ENCODE measurements around the gene SNAP47. TPM values are rescaled to one million over a fixed set of nuclear protein-coding genes. Genes with fewer than 3 reads are reported as not detected.
A peak's percentile ranks its signal among the peaks of the same experiment; 100 is the strongest.

The SNAP47 gene
- total and polyA plus RNA-seq, 2 experiments from 2014 or later: 29.3 to 40.1 TPM

DNA sequence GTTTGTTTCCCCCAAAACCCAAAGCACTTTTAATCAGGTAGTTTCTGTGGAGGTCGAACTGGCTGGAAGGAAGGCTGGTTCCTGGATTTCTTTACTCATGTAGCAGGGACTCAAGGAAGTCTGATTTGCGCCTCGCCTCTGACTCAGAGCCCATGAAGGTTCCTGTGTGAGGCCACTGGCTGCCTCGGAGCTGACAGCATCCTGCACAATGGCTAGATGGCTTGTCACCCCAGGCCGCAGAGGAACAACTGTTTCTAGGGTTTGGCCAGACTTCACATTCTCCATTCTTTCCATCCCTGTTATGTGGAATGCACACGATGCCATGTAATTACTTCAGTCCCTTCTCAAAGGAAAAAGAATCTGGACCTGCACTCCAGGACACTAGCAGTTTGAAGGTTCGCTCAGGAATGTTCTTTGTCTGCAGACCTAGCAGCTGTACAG, 41.1 kb downstream of the SNAP47 start:
- peak overlapping the region; percentile 72 for H3K27ac ChIP-seq
- WGBS, 2 experiments (ENCODE audit: low coverage in 1 of 2, low lambda C conversion rate in 2 of 2, missing lambda C conversion rate in 2 of 2): 25 to 34% methylated on average over 7 of the region's 7 CpGs
- TF ChIP-seq EZH2 (IDR thresholded peaks at IDR 0.05; ENCODE audit: insufficient read depth, poor library complexity, severe bottlenecking) (no peak), EZH2phosphoT487 (IDR thresholded peaks at IDR 0.05; ENCODE audit: insufficient read depth, low read depth) (no peak)
- H3K9me3 ChIP-seq (ENCODE audit: low read depth): no peaks in the 10 kb centered on the region
- peak overlapping the region; percentile 67 for H3K4me2 ChIP-seq (ENCODE audit: unreplicated experiment)
- H4K20me1 ChIP-seq (ENCODE audit: insufficient read depth): no peaks in the 10 kb centered on the region
- peaks cover 38% of the 10 kb centered on the region for H3F3A ChIP-seq (ENCODE audit: insufficient read depth)
- peak overlapping the region; percentile 5; the same call in 1 of the 2 replicates for H3K9ac ChIP-seq
- no peaks in the 10 kb centered on the region for H3K36me3 ChIP-seq (ENCODE audit: low read depth)
- in situ Hi-C loops (cut with MboI): no loop called here
- H3K9me2 ChIP-seq (ENCODE audit: insufficient read depth): no peaks in the 10 kb centered on the region
- no peak overlapping the region for H3K4me3 ChIP-seq
- H3K4me1 ChIP-seq (ENCODE audit: insufficient read depth): peaks cover 39% of the 10 kb centered on the region
- H3K27me3 ChIP-seq (replicated peaks; ENCODE audit: insufficient read depth): no peaks in the 10 kb centered on the region
- no peaks in the 10 kb centered on the region for H3K79me2 ChIP-seq (ENCODE audit: insufficient read depth)
- no peak overlapping the region for H2AFZ ChIP-seq
- DNase-seq: peak; percentile 93

- H2AFZ ChIP-seq: no peak overlapping the region
- no peaks in the 10 kb centered on the region for H3K9me3 ChIP-seq (ENCODE audit: low read depth)
- H3K27ac ChIP-seq: no peak overlapping the region
- H3K4me1 ChIP-seq (ENCODE audit: insufficient read depth): peaks cover 39% of the 10 kb centered on the region
- H4K20me1 ChIP-seq (ENCODE audit: insufficient read depth): no peaks in the 10 kb centered on the region
- H3K27me3 ChIP-seq (replicated peaks; ENCODE audit: insufficient read depth): no peaks in the 10 kb centered on the region
- no peaks in the 10 kb centered on the region for H3K9me2 ChIP-seq (ENCODE audit: insufficient read depth)
- no peak overlapping the region for H3K4me3 ChIP-seq
- WGBS, 2 experiments (ENCODE audit: low coverage in 1 of 2, low lambda C conversion rate in 2 of 2, missing lambda C conversion rate in 2 of 2): 84 to 86% methylated on average over 11 of the region's 11 CpGs
- no peaks in the 10 kb centered on the region for H3K36me3 ChIP-seq (ENCODE audit: low read depth)
- peaks cover 38% of the 10 kb centered on the region for H3F3A ChIP-seq (ENCODE audit: insufficient read depth)
- TF ChIP-seq EZH2phosphoT487 (IDR thresholded peaks at IDR 0.05; ENCODE audit: insufficient read depth, low read depth) (no peak), EZH2 (IDR thresholded peaks at IDR 0.05; ENCODE audit: insufficient read depth, poor library complexity, severe bottlenecking) (no peak)
- DNase-seq: no peak
- H3K9ac ChIP-seq: no peak overlapping the region
- peak overlapping the region; percentile 67 for H3K4me2 ChIP-seq (ENCODE audit: unreplicated experiment)
- H3K79me2 ChIP-seq (ENCODE audit: insufficient read depth): no peaks in the 10 kb centered on the region
- in situ Hi-C loops (cut with MboI): no loop called here
These were observed 41.9 kb downstream of the SNAP47 start for GRCh38 chr1:227777156-227777555.

DNA sequence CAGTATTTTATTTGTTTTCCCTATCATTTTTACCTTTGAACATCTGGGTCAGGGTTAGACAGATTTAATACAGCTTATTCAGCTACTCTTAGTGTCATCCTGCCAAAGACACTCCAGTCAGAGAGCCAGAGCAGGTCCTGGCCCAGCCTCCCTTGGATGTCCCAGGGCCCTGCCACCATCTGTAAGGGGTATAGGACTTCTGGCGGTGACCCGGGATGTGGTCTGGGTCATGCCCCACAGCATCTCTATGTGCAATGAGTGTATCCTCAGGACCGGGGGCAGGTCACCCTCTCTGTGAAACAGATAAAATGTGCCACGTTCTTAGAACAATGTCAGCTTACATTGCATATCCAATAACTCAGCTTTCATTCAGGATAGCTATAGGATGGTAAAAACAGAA, 42.4 kb downstream of the SNAP47 start:
- H3F3A ChIP-seq (ENCODE audit: insufficient read depth): peaks cover 38% of the 10 kb centered on the region
- no peaks in the 10 kb centered on the region for H4K20me1 ChIP-seq (ENCODE audit: insufficient read depth)
- in situ Hi-C loops (cut with MboI): no loop called here
- TF ChIP-seq EZH2 (IDR thresholded peaks at IDR 0.05; ENCODE audit: insufficient read depth, poor library complexity, severe bottlenecking) (no peak), EZH2phosphoT487 (IDR thresholded peaks at IDR 0.05; ENCODE audit: insufficient read depth, low read depth) (no peak)
- H3K4me3 ChIP-seq: no peak overlapping the region
- no peak overlapping the region for H2AFZ ChIP-seq
- peaks cover 39% of the 10 kb centered on the region for H3K4me1 ChIP-seq (ENCODE audit: insufficient read depth)
- 96 to 98% methylated on average over 4 of the region's 4 CpGs for WGBS, 2 experiments (ENCODE audit: low coverage in 1 of 2, low lambda C conversion rate in 2 of 2, missing lambda C conversion rate in 2 of 2)
- H3K4me2 ChIP-seq (ENCODE audit: unreplicated experiment): no peak overlapping the region
- H3K9me3 ChIP-seq (ENCODE audit: low read depth): no peaks in the 10 kb centered on the region
- H3K9me2 ChIP-seq (ENCODE audit: insufficient read depth): no peaks in the 10 kb centered on the region
- H3K27me3 ChIP-seq (replicated peaks; ENCODE audit: insufficient read depth): no peaks in the 10 kb centered on the region
- H3K9ac ChIP-seq: no peak overlapping the region
- H3K27ac ChIP-seq: no peak overlapping the region
- H3K36me3 ChIP-seq (ENCODE audit: low read depth): no peaks in the 10 kb centered on the region
- no peak for DNase-seq
- no peaks in the 10 kb centered on the region for H3K79me2 ChIP-seq (ENCODE audit: insufficient read depth)

DNA sequence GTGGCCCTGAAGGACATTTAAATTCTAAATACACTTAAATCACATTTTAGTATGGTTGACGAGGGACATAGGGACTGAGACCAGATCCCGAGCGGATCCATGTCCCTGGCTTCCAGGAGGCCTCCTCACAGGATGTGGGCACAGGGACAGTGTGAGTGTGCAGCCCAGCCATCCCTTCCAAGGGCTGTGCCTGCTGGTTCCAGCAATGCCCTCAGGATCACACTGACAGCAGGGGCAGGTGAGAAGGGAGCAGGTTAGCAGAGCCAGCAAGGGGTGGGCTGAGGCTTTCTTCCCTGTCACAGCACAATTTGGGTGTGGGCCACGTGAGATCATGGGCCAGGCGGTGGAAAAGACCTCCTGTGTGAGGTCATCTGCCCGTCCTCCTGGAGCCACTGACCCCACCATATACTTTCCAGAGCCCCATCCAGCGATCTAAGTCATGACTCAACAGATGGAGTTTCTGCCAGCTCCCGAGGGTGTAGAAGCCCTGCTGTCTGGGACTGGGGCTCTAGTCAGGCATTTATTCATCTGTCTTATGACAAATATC, 43.2 kb downstream of the SNAP47 start:
- Histone ChIP-seq H3K4me3 (no peak overlapping the region), H3K9me2 (ENCODE audit: insufficient read depth) (no peaks in the 10 kb centered on the region), H3F3A (ENCODE audit: insufficient read depth) (peaks cover 38% of the 10 kb centered on the region), H3K79me2 (ENCODE audit: insufficient read depth) (no peaks in the 10 kb centered on the region), H3K9ac (no peak overlapping the region), H3K36me3 (ENCODE audit: low read depth) (no peaks in the 10 kb centered on the region), H4K20me1 (ENCODE audit: insufficient read depth) (no peaks in the 10 kb centered on the region), H3K27me3 (replicated peaks; ENCODE audit: insufficient read depth) (no peaks in the 10 kb centered on the region), H2AFZ (no peak overlapping the region), H3K9me3 (ENCODE audit: low read depth) (no peaks in the 10 kb centered on the region), H3K4me1 (ENCODE audit: insufficient read depth) (peaks cover 39% of the 10 kb centered on the region), H3K27ac (peak overlapping the region; percentile 53), H3K4me2 (ENCODE audit: unreplicated experiment) (peak overlapping the region; percentile 19)
- TF ChIP-seq EZH2phosphoT487 (IDR thresholded peaks at IDR 0.05; ENCODE audit: insufficient read depth, low read depth) (no peak), EZH2 (IDR thresholded peaks at IDR 0.05; ENCODE audit: insufficient read depth, poor library complexity, severe bottlenecking) (no peak)
- in situ Hi-C loops (cut with MboI): no loop called here
- 41 to 43% methylated on average over 8 of the region's 8 CpGs for WGBS, 2 experiments (ENCODE audit: low coverage in 1 of 2, low lambda C conversion rate in 2 of 2, missing lambda C conversion rate in 2 of 2)
- DNase-seq: peak; percentile 88

Measured in GM23248 (cell line).